SU-DHL-6 (cell line): ENCODE results near the gene VAMP1.

Experiments used
- H2AFZ ChIP-seq: fragments of 200-600 bp; sonication (generic); 2 replicates; pipeline ENCODE4 v1.6.1; 2014; ENCODE audit warnings: low read depth, mild to moderate bottlenecking, moderate library complexity, mixed read lengths, antibody characterized with exemption, low read length; ENCODE audit not compliant: severe bottlenecking
- H3F3A ChIP-seq: fragments of 200-600 bp; shearing (Covaris generic); 2 replicates; pipeline ENCODE4 v1.6.0; 2016; ENCODE audit warnings: antibody characterized with exemption, mild to moderate bottlenecking; ENCODE audit not compliant: insufficient read depth
- H3K27ac ChIP-seq: fragments of 200-600 bp; sonication (generic); 2 replicates; pipeline ENCODE4 v1.5.1; 2016; ENCODE audit warnings: low read depth, mild to moderate bottlenecking, low read length, moderate library complexity, mixed read lengths
- H3K27me3 ChIP-seq: fragments of 200-600 bp; sonication (generic), shearing (Covaris generic); 2 replicates; pipeline ENCODE4 v1.6.0; 2014; ENCODE audit warnings: mild to moderate bottlenecking, low read length
- H3K36me3 ChIP-seq: fragments of 200-600 bp; sonication (generic); 2 replicates; pipeline ENCODE4 v1.6.1; 2014; ENCODE audit warnings: mild to moderate bottlenecking, low read length, mixed read lengths
- H3K4me2 ChIP-seq: fragments of 300-600, 200-600 bp; shearing (Covaris generic), sonication (generic); 2 replicates; pipeline ENCODE4 v1.6.0; 2014; ENCODE audit warnings: low read length, low read depth, mild to moderate bottlenecking; ENCODE audit not compliant: poor library complexity, severe bottlenecking
- H3K4me3 ChIP-seq: fragments of 200-600 bp; sonication (generic); 2 replicates; pipeline ENCODE4 v1.5.1; 2014; ENCODE audit warnings: antibody characterized with exemption, low read length, mild to moderate bottlenecking, mixed read lengths; ENCODE audit not compliant: insufficient read depth, poor library complexity, severe bottlenecking
- H3K79me2 ChIP-seq: fragments of 200-600 bp; sonication (generic); 2 replicates; pipeline ENCODE4 v1.6.1; 2014; ENCODE audit warnings: mild to moderate bottlenecking, low read length, moderate library complexity; ENCODE audit not compliant: insufficient read depth
- H3K9ac ChIP-seq: fragments of 200-600 bp; sonication (generic); 2 replicates; pipeline ENCODE4 v1.7.0; 2014; ENCODE audit warnings: mild to moderate bottlenecking, low read length
- H3K9me2 ChIP-seq: fragments of 200-600 bp; sonication (generic); replicated peaks from 2 replicates; pipeline ENCODE4 v1.6.1; 2014; ENCODE audit warnings: low read length; ENCODE audit not compliant: insufficient read depth
- H3K9me3 ChIP-seq: fragments of 200-600 bp; sonication (generic); 2 replicates; pipeline ENCODE4 v1.6.1; 2014; ENCODE audit warnings: low read length, mixed read lengths; ENCODE audit not compliant: insufficient read depth
- H4K20me1 ChIP-seq: fragments of 200-600 bp; sonication (generic); 2 replicates; pipeline ENCODE4 v1.6.1; 2014; ENCODE audit warnings: low read depth, mild to moderate bottlenecking, antibody characterized with exemption, low read length, moderate library complexity, mixed read lengths
- CTCF ChIP-seq: fragments of 200-600 bp; sonication (generic); IDR thresholded peaks from one replicate; pipeline ENCODE4 v1.5.1; 2017; ENCODE audit warnings: antibody characterized with exemption, mild to moderate bottlenecking, low read length, moderate library complexity; ENCODE audit not compliant: insufficient read depth, poor library complexity, severe bottlenecking
- EZH2phosphoT487 ChIP-seq: fragments of 200-600 bp; sonication (generic), shearing (Covaris generic); conservative IDR thresholded peaks from 2 replicates; pipeline ENCODE4 v1.6.1; 2018; ENCODE audit warnings: mild to moderate bottlenecking, antibody characterized with exemption, low read length, moderate library complexity, mixed read lengths

Gene VAMP1

DNA sequence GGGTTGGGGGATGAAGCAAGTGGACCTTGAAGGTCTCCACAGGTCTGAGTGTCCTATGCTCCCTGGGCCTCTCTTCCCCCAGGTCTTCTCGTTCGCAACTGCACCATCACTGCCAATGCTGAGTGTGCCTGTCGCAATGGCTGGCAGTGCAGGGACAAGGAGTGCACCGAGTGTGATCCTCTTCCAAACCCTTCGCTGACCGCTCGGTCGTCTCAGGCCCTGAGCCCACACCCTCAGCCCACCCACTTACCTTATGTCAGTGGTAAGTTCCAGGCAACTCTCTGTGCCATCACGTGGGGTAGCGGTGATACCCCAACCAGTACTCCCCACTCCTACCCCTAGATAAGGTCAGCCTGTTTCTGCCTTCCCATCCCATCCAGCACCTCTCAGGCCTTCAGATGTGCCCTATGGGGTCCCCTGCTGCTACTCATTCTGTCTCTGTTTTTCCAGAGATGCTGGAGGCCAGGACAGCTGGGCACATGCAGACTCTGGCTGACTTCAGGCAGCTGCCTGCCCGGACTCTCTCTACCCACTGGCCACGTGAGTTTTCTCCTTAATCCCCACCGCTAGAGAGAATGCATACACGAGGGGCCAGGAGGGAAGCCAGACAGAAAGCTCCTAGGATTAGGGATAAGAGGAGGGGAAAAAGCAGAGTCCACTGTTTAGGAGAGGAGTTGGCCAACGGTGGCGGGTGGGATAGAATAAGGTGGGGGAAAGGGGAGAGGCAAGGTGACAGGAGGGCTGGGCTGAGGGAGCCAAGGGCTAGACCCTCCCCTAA is 20.2 kb downstream of the VAMP1 start:
- Histone ChIP-seq H3K4me2 (peak overlapping the region; percentile 63), H3K4me3 (no peak overlapping the region), H3K36me3 (no peaks in the 10 kb centered on the region), H3K27ac (peak overlapping the region; percentile 87), H3K79me2 (peaks cover 13% of the 10 kb centered on the region), H3F3A (peaks cover 57% of the 10 kb centered on the region), H2AFZ (no peak overlapping the region), H3K9me3 (no peaks in the 10 kb centered on the region), H4K20me1 (no peaks in the 10 kb centered on the region), H3K9ac (peak overlapping the region; percentile 57; the same call in 1 of the 2 replicates), H3K27me3 (no peaks in the 10 kb centered on the region), H3K9me2 (no peaks in the 10 kb centered on the region)
- no peak for TF ChIP-seq EZH2phosphoT487
- no peak for TF ChIP-seq CTCF

DNA sequence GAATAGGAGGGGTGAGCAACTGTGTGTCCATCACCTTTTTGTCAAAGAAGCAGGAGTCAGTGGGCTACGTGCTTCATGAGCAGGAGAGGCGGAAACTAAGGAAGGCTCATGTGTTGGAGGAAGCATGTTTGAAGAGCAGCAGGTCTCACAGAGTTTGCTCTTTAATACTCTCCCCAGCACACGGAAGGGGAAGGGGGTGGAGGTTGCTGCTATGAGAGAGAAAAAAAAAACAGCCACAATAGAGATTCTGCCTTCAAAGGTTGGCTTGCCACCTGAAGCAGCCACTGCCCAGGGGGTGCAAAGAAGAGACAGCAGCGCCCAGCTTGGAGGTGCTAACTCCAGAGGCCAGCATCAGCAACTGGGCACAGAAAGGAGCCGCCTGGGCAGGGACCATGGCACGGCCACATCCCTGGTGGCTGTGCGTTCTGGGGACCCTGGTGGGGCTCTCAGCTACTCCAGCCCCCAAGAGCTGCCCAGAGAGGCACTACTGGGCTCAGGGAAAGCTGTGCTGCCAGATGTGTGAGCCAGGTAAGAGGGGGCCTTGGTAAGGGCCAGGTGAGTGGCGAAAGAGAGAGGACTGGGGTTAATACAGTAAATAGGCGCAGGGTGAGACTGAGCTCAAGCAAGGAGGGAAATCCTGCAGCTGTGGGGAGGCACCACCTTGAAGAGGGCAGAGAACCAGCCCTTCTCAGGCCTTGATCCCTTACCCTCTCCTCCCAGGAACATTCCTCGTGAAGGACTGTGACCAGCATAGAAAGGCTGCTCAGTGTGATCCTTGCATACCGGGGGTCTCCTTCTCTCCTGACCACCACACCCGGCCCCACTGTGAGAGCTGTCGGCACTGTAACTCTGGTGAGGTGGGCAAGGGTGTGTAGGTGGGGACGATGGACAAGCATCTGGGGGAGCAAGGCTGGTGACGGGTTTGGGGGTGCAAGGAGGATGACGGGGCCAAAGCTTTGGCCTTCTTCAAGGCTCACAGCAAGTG is 25.5 kb downstream of the VAMP1 start, which contains the start of gene CD27:
TSS of gene CD27 (plus strand) at position 252 of the 985 bp plus-strand sequence. CDS start at position 393, 141 bp downstream.
- no peaks in the 10 kb centered on the region for H3K36me3 ChIP-seq
- peaks cover 71% of the 10 kb centered on the region for H3F3A ChIP-seq
- no peak within 1 kb of the TSS for H2AFZ ChIP-seq
- H3K9me2 ChIP-seq = no peaks in the 10 kb centered on the region
- peak within 1 kb of the TSS; percentile 91 for H3K9ac ChIP-seq
- H3K4me3 ChIP-seq = peak within 1 kb of the TSS; percentile 75
- H3K9me3 ChIP-seq = no peaks in the 10 kb centered on the region
- no peaks in the 10 kb centered on the region for H4K20me1 ChIP-seq
- peak within 1 kb of the TSS; percentile 83 for H3K4me2 ChIP-seq
- no peaks in the 10 kb centered on the region for H3K27me3 ChIP-seq
- H3K79me2 ChIP-seq = peaks cover 19% of the 10 kb centered on the region
- no peak for TF ChIP-seq EZH2phosphoT487
- no peak for TF ChIP-seq CTCF
- peak within 1 kb of the TSS; percentile 95 for H3K27ac ChIP-seq

- no peaks in the 10 kb centered on the region for H3K27me3 ChIP-seq
These were observed 26.4 kb downstream of the VAMP1 start for GRCh38 chr12:6444031-6444430.

More at GRCh38 chr12:6444031-6444430, 26.4 kb downstream of the VAMP1 start:
- H3K9me2 ChIP-seq = no peaks in the 10 kb centered on the region
- H3K27ac ChIP-seq = peak overlapping the region; percentile 95
- H2AFZ ChIP-seq = no peak overlapping the region
- TF ChIP-seq EZH2phosphoT487 (no peak), CTCF (no peak)
- peak overlapping the region; percentile 83 for H3K4me2 ChIP-seq
- peaks cover 73% of the 10 kb centered on the region for H3F3A ChIP-seq
- peaks cover 19% of the 10 kb centered on the region for H3K79me2 ChIP-seq
- H3K4me3 ChIP-seq = peak overlapping the region; percentile 75
- H3K9ac ChIP-seq = peak overlapping the region; percentile 91
- no peaks in the 10 kb centered on the region for H3K36me3 ChIP-seq
- H4K20me1 ChIP-seq = no peaks in the 10 kb centered on the region
- no peaks in the 10 kb centered on the region for H3K9me3 ChIP-seq
